ENCODE data around the gene DNAAF9.
A peak's percentile ranks its signal among the peaks of the same experiment; 100 is the strongest.

DNAAF9 gene

DNA sequence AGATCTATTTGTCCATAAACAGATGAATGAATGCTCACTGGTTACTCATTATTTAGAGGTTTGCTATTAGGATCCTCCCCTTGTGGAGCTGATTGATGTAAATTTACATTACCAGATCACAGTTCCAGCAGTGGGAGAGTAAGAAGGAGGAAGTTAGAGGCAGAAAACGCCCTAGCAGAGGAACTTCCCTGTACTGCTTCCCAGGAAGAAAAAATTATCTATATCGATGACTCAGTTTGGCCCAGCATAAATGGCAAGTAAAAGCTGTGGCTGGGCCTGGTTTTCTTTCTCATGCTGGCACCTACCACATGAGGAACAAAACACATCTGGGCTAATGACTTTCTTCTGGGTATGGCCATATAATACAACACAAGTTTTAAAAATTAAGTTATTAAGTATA lies 35.7 kb downstream of the DNAAF9 start:
- no peak for DNase-seq (ENCODE audit: low spot score)

DNA sequence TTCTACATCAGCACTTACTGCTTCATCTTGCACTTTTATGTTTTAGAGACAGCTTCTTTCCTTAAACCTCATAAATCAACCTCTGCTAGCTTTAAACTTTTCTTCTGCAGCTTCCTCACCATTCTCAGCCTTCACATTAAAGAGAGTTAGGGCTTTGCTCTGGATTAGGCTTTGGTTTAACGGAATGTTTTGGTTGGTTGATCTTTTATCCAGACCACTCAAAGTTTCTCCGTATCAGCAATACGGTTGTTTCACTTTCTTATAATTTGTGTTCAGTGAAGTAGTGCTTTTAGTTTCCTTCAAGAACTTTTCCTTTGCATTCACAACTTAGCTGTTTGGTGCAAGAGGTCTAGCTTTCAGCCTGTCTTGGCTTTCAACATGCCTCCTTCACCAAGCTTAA lies 40.4 kb downstream of the DNAAF9 start:
- DNase-seq (ENCODE audit: low spot score), result no peak

DNA sequence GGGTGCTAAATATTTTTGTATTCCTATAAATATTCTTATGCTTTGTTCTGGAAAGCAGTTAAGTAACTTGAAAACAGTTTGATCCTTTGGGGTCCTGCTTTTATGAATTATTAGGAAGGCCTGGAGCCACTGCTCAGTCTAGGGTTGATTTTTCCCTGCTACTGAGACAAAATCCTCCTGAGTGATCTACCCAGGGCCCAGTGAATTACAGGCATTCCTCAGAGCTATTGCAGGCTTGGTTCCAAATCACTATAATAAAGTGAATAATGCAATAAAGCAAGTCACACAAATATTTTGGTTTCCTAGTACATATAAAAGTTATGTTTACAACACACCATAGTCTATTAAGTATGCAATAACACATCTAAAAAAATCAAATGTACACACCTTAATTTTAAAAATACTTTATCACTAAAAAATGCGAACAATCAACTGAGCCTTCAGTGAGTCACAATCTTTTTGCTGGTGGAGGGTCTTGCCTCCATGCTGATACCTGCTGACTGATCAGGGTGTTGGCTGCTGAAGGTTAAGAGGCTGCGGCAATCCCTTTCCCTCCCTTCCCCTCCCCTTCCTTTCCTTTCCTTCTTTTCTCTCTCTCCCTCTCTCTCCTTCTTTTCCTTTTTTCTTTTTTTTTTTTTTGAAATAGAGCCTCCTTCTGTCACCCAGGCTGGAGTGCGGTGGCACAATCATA lies 43.0 kb downstream of the DNAAF9 start:
- peak; percentile 26 for DNase-seq (ENCODE audit: low spot score)

DNA sequence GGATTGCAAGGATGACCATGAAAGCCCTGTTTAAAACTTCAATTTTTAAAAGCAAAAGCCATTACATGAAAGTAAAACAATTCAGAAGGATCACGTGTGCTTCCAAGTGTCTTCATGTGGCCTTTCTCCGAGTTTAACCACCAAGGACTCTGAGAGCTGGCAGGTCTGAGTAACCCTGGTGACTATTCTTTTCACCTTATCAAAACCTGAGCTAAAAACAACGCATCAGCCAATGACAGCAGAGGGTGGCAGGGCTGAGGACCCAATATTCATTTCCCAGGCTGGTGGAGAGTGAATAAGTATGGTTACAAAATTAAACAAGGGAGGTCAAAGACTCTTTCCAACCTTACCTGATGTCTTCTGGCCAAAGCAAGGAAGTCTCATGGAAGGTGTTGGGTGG lies 46.7 kb downstream of the DNAAF9 start:
- no peak for DNase-seq (ENCODE audit: low spot score)

DNA sequence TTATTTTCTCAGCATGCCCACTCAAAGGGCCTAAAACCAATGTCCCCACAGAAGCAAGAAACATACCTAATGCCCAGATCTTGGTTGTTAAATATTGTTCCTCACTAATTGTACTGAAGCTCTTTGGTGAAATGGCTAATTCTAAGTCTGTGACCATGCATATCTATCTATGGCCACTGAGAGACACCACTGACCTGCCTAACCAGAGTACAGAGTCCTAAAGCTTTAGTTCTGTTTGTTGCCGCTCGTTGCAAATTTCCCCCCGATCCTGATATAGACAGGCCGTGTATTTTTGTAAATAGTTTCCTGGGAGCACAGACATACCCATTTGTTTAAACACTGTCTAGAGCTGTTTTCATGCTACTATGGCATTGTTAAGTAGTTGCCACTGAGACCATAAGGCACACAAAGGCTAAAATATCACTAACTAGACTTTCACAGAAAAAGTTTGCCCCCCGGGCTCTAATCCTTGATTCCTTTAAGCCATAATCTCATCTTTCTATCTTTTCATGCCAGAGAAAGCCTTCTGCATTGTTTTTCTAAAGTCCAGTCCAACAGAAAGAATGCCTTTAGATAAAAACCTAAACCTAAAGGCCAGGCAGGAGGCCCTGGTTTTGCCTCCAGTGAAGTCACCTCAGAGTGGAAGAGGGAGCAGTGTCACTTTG lies 48.7 kb downstream of the DNAAF9 start:
- no peak for DNase-seq (ENCODE audit: low spot score)

All from AG20443 (cell line).